ENCODE results near the gene DNAH17. TPM values are rescaled to one million over a fixed set of nuclear protein-coding genes. Genes with fewer than 3 reads are reported as not detected.

Gene DNAH17
- total and polyA plus RNA-seq, 8 donors: 0.64 to 7.2 (median 3.6) TPM

DNA sequence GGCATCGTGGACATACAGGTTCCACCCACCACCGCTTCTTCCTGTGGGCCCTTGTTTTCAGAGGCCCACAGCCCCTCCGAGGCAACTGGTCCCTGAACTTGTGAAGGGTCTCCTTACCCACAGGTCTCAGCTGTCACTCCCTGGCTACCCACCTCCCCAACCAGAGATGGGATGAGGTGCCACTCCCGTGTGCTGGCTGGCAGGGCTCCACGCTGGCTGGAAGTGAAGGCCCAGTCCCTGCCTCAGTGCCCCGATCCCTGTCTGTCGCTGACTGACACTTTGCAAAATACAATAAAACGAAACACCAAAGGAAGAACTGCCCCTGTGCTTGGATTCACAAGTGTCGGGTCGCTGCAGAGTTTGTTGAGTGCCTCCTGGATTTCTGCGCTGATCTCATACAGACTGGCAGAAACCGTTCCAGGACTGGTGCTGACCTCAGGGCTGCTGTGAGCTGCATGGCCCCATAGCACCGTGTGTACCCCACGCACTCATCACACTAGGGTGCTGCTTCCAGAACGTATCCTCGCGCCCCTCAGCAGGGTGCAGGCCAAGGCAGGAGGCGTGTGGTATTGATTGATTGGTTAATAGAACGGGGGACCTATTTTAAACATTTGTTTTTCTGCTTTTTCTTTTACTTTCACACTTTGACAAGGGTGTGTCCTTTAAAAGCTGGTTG lies 141.7 kb downstream of the DNAH17 start:
- Histone ChIP-seq H3K4me3 (no peak overlapping the region), H3K36me3 (peaks cover 0 to 8% of the 10 kb centered on the region in 2 donors), H3K4me1 (no peaks in the 10 kb centered on the region), H3K27me3 (peaks cover 0 to 15% of the 10 kb centered on the region in 2 donors), H3K9me3 (no peaks in the 10 kb centered on the region), H3K27ac (no peak overlapping the region)
- TF ChIP-seq, protein P1, sequence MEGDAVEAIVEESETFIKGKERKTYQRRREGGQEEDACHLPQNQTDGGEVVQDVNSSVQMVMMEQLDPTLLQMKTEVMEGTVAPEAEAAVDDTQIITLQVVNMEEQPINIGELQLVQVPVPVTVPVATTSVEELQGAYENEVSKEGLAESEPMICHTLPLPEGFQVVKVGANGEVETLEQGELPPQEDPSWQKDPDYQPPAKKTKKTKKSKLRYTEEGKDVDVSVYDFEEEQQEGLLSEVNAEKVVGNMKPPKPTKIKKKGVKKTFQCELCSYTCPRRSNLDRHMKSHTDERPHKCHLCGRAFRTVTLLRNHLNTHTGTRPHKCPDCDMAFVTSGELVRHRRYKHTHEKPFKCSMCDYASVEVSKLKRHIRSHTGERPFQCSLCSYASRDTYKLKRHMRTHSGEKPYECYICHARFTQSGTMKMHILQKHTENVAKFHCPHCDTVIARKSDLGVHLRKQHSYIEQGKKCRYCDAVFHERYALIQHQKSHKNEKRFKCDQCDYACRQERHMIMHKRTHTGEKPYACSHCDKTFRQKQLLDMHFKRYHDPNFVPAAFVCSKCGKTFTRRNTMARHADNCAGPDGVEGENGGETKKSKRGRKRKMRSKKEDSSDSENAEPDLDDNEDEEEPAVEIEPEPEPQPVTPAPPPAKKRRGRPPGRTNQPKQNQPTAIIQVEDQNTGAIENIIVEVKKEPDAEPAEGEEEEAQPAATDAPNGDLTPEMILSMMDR (IDR thresholded peaks at IDR 0.05): no peak
- intact Hi-C loops (cut with DNase I): no loop called here
- DNase-seq (no peak), ATAC-seq (no peak)

DNA sequence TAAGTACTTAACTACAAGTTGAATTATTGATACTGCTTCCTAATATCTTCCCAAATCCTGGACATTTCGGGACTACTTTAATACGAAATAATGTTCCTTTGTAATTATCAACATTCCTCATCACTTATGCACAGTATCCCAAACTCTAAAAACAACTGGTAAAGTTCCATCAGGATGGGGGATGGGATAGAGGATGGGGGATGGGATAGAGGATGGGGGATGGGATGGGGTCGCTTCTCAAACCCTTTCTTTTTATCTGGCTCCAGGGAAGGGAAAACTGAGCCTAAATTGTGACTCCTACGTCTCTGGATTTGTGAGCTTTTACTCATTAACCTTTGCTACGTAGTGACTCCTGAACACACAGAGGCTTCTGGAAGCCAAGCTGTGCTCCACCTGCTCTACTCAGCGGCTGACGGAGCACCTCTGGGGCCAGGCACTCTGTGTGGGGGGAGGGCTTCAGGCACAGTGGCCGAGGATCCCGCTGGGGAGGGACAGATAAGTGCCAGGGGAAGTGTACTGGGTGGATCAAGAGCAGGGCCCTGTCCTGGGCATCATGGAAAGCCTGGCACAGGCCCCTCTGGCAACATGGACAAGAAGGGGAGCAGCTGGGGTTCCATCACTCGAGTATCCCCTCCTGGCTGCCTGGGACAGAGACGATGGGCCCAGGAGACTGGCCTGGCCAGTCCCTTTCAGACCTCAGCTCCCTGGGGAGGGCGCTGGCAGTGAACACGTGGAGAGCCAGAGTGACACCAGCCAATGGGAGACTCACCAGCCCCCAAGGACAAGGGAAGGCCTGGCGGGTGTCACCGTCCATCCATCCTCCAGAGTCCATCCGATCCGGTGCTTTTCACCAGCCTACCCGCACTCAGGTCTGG lies 142.5 kb downstream of the DNAH17 start:
- TF ChIP-seq, protein P1 (IDR thresholded peaks at IDR 0.05): no peak
- intact Hi-C loops (cut with DNase I): no loop called here
- H3K27me3 ChIP-seq: peaks cover 0 to 15% of the 10 kb centered on the region in 2 donors
- ATAC-seq: no peak
- no peak for DNase-seq
- no peaks in the 10 kb centered on the region for H3K4me1 ChIP-seq
- H3K36me3 ChIP-seq: peaks cover 0 to 16% of the 10 kb centered on the region in 2 donors
- H3K4me3 ChIP-seq: no peak overlapping the region
- H3K9me3 ChIP-seq: no peaks in the 10 kb centered on the region
- H3K27ac ChIP-seq: no peak overlapping the region

DNA sequence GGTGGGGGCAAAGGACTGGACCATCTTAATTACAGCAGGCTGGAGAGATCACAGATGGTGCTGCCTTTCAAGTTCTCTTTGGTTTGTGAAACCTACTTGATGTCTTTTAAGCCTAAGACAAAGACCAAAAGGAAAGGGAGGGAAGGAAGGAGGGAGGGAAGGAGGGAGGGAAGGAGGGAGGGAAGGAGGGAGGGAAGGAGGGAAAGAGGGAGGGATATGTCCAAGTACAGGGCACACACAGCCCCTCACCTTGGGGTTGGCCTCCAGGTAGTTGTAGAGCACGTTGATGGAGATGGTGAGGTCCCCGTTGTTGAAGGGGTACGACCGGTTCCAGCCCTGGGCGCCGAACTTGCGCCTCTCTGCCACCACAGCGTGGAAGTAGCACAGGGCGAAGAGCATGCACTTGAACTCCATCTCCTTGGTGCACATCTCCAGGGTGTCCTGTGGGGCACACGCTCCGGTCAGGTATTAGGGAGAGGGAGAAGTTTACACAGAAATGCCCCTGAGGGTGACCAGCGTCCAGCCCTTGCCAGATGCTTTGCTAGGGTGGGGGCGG lies 143.3 kb downstream of the DNAH17 start:
- ATAC-seq: no peak
- no peak for DNase-seq
- H3K4me3 ChIP-seq: no peak overlapping the region
- H3K27ac ChIP-seq: no peak overlapping the region
- H3K36me3 ChIP-seq: peaks cover 0 to 24% of the 10 kb centered on the region in 2 donors
- peaks cover 0 to 4% of the 10 kb centered on the region in 2 donors for H3K4me1 ChIP-seq
- TF ChIP-seq, protein P1 (IDR thresholded peaks at IDR 0.05): no peak
- no peaks in the 10 kb centered on the region for H3K9me3 ChIP-seq
- peaks cover 0 to 15% of the 10 kb centered on the region in 2 donors for H3K27me3 ChIP-seq
- intact Hi-C loops (cut with DNase I): no loop called here

DNA sequence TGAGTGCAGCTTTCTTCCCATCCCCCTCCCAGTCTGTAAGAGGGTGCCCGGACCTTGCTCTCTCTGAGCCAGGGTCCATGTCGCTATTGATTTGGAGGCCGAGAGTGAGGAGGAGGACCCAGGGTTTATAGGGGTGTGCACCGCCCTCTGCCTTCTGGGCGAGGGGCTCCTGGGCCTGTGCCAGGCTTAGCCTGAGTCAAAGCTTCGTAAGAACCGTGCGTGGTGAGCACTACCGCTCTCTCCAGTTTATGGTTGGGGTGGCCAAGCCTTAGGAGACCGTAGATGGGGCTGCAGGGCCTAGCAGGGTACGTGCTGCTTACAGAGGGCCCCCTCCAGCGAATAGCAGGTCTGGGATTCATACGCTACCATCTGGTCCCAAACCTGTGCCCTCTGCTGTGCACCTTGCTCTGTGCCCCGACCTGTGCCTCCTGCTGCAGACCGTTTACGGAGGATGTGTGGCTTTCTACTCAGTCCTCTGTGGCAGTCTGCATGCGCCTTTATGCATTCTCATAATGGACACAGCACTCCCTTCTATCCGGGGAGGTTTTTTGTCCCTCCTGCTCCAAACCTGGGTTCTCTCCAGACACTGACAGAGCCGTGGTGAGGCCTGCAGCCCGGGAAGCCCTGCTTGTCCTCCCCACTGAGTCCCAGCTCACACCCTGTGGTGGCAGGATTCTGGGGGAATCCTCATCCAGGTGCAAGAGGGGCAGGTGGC lies 144.0 kb downstream of the DNAH17 start:
- H3K4me3 ChIP-seq: no peak overlapping the region
- TF ChIP-seq, protein P1 (IDR thresholded peaks at IDR 0.05): no peak
- H3K36me3 ChIP-seq: peaks cover 0 to 31% of the 10 kb centered on the region in 2 donors
- peaks cover 0 to 15% of the 10 kb centered on the region in 2 donors for H3K27me3 ChIP-seq
- intact Hi-C loops (cut with DNase I): no loop called here
- H3K9me3 ChIP-seq: no peaks in the 10 kb centered on the region
- no peak overlapping the region for H3K27ac ChIP-seq
- peaks cover 0 to 10% of the 10 kb centered on the region in 2 donors for H3K4me1 ChIP-seq
- no peak for DNase-seq
- no peak for ATAC-seq
